GM18511 (cell line): ENCODE data around the gene DMD.
A peak's percentile ranks its signal among the peaks of the same experiment; 100 is the strongest.

Experiments
- ATAC-seq: cut with Tn5 transposase; IDR thresholded peaks from one replicate; pipeline ENCODE4 v1.9.1; 2021; ENCODE audit warnings: mild to moderate bottlenecking, moderate library complexity; ENCODE audit not compliant: unreplicated experiment

Gene DMD

GRCh38 chrX:31215277-31215815, 1996.0 kb downstream of the DMD start:
- no peak for ATAC-seq

- ATAC-seq: peak; percentile 59
Measured at GRCh38 chrX:31213941-31214340, 1997.4 kb downstream of the DMD start.

GRCh38 chrX:31212856-31213748, 1998.2 kb downstream of the DMD start:
- ATAC-seq: no peak

GRCh38 chrX:31209005-31209628, 2002.2 kb downstream of the DMD start:
- ATAC-seq: no peak

- no peak for ATAC-seq
Measured at GRCh38 chrX:31201503-31201902, 2009.8 kb downstream of the DMD start.

- ATAC-seq: no peak
Measured at GRCh38 chrX:31200430-31200829, 2010.9 kb downstream of the DMD start.

- no peak for ATAC-seq
Measured at GRCh38 chrX:31199840-31200114, 2011.6 kb downstream of the DMD start.

GRCh38 chrX:31199056-31199839, 2012.1 kb downstream of the DMD start:
- ATAC-seq: no peak

- ATAC-seq: no peak
Measured at GRCh38 chrX:31190221-31190975, 2021.0 kb downstream of the DMD start.

- ATAC-seq: no peak
Measured at GRCh38 chrX:31186693-31187338, 2024.5 kb downstream of the DMD start.

GRCh38 chrX:31185884-31186283, 2025.5 kb downstream of the DMD start:
- ATAC-seq: no peak

- no peak for ATAC-seq
Measured at GRCh38 chrX:31181377-31182000, 2029.9 kb downstream of the DMD start.

- no peak for ATAC-seq
Measured at GRCh38 chrX:31179203-31179602, 2032.1 kb downstream of the DMD start.

GRCh38 chrX:31178769-31179125, 2032.6 kb downstream of the DMD start:
- no peak for ATAC-seq

- ATAC-seq: peak; percentile 57
Measured at GRCh38 chrX:31178064-31178768, 2033.1 kb downstream of the DMD start.

GRCh38 chrX:31170792-31171191, 2040.6 kb downstream of the DMD start:
- no peak for ATAC-seq

- peak; percentile 98 for ATAC-seq
Measured at GRCh38 chrX:31168551-31168950, 2042.8 kb downstream of the DMD start.

GRCh38 chrX:31166832-31167231, 2044.5 kb downstream of the DMD start:
- ATAC-seq: no peak

GRCh38 chrX:31166416-31166815, 2044.9 kb downstream of the DMD start:
- ATAC-seq: no peak
